Measurements from ENCODE around the gene SCYGR4.

SCYGR4 gene

DNA sequence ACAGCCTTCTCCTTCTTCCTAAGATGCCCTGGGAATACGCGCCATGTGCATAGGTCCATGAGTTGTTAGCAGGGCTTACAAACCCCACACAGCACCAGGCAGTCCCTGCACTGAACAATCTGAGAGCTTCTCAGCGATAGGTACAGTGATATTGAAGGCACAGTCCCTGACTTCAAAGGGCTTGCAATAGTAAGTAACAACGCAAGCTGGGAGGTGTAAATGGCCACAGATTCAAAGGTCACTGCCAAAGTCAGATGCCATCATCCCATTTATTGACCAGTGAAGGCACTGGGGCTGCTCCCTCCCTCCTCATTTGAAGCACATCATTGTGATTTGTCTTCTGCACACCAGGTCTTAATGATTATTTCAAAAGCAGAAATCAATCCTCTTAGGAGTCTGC, 2.1 kb upstream of the SCYGR4 start:
- Histone ChIP-seq H3K9me2 (replicated peaks; ENCODE audit: low read depth, low read length) (no peaks in the 10 kb centered on the region), H3K4me1 (ENCODE audit: insufficient read depth, low read length, poor library complexity, severe bottlenecking) (no peaks in the 10 kb centered on the region), H3K79me2 (ENCODE audit: insufficient read depth, low read length) (no peaks in the 10 kb centered on the region), H3K9me3 (ENCODE audit: insufficient read depth, low read depth, low read length) (no peaks in the 10 kb centered on the region), H3K27me3 (ENCODE audit: insufficient read depth, low read length, poor library complexity, severe bottlenecking) (no peaks in the 10 kb centered on the region), H3F3A (ENCODE audit: low read depth) (no peaks in the 10 kb centered on the region), H4K20me1 (ENCODE audit: insufficient read depth, low read length, poor library complexity, severe bottlenecking) (no peaks in the 10 kb centered on the region), H2AFZ (ENCODE audit: low read length) (no peak overlapping the region), H3K9ac (ENCODE audit: low read depth, low read length, poor library complexity, severe bottlenecking) (no peak overlapping the region), H3K4me2 (ENCODE audit: low read depth, low read length, poor library complexity, severe bottlenecking) (no peak overlapping the region), H3K4me3 (ENCODE audit: low read length, poor library complexity, severe bottlenecking) (no peak overlapping the region), H3K36me3 (ENCODE audit: insufficient read depth, low read length) (no peaks in the 10 kb centered on the region)
- no peak for TF ChIP-seq EZH2phosphoT487 (IDR thresholded peaks at IDR 0.05; ENCODE audit: borderline replicate concordance)
- TF ChIP-seq, protein P1, sequence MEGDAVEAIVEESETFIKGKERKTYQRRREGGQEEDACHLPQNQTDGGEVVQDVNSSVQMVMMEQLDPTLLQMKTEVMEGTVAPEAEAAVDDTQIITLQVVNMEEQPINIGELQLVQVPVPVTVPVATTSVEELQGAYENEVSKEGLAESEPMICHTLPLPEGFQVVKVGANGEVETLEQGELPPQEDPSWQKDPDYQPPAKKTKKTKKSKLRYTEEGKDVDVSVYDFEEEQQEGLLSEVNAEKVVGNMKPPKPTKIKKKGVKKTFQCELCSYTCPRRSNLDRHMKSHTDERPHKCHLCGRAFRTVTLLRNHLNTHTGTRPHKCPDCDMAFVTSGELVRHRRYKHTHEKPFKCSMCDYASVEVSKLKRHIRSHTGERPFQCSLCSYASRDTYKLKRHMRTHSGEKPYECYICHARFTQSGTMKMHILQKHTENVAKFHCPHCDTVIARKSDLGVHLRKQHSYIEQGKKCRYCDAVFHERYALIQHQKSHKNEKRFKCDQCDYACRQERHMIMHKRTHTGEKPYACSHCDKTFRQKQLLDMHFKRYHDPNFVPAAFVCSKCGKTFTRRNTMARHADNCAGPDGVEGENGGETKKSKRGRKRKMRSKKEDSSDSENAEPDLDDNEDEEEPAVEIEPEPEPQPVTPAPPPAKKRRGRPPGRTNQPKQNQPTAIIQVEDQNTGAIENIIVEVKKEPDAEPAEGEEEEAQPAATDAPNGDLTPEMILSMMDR (conservative IDR thresholded peaks at IDR 0.05; ENCODE audit: low read length), result no peak

DNA sequence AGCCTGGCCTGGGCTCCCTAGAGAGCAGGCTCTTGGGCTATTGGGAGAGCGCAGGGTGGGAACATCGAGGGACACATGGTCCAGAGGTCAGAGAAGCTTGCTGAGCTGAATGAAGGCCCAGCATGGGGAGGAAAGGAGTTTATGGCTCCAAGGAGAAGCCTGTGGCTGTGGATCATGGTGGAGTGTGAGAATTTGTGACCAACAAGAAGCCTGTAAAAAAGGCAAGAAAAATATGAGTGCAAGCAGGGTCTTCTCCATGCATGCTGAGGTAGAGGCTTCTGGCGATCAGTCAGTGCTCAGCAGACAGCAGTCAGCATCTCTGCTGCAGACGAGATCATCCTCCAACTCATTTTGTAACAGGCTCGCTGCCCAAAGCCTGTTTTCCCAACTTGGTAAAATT, 1.4 kb upstream of the SCYGR4 start:
- Histone ChIP-seq H3K4me2 (ENCODE audit: low read depth, low read length, poor library complexity, severe bottlenecking) (no peak overlapping the region), H3K27me3 (ENCODE audit: insufficient read depth, low read length, poor library complexity, severe bottlenecking) (no peaks in the 10 kb centered on the region), H2AFZ (ENCODE audit: low read length) (no peak overlapping the region), H3F3A (ENCODE audit: low read depth) (no peaks in the 10 kb centered on the region), H3K9ac (ENCODE audit: low read depth, low read length, poor library complexity, severe bottlenecking) (no peak overlapping the region), H3K4me1 (ENCODE audit: insufficient read depth, low read length, poor library complexity, severe bottlenecking) (no peaks in the 10 kb centered on the region), H3K36me3 (ENCODE audit: insufficient read depth, low read length) (no peaks in the 10 kb centered on the region), H4K20me1 (ENCODE audit: insufficient read depth, low read length, poor library complexity, severe bottlenecking) (no peaks in the 10 kb centered on the region), H3K4me3 (ENCODE audit: low read length, poor library complexity, severe bottlenecking) (no peak overlapping the region), H3K79me2 (ENCODE audit: insufficient read depth, low read length) (no peaks in the 10 kb centered on the region), H3K9me2 (replicated peaks; ENCODE audit: low read depth, low read length) (no peaks in the 10 kb centered on the region), H3K9me3 (ENCODE audit: insufficient read depth, low read depth, low read length) (no peaks in the 10 kb centered on the region)
- no peak for TF ChIP-seq EZH2phosphoT487 (IDR thresholded peaks at IDR 0.05; ENCODE audit: borderline replicate concordance)
- TF ChIP-seq, protein P1 (conservative IDR thresholded peaks at IDR 0.05; ENCODE audit: low read length), result no peak

DNA sequence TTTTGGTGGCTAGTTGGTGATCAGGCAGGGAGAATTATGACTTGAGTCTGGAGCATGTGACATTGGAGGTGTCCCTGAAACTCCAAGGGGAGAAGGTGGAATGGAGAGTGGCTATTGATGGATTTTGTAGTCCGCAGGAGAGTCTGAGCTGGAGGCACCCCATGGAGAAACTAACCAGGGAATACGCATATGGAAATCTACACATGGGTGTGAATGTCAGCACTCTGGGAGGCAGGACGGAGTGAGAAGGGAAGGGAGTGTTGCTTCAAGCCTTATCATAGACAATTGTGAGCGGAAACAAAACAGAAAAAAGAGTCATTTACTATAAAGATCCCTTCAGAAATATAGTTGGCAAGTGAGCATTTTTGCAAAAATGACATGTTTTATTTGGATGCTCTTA, 667 bp upstream of the SCYGR4 start:
- TF ChIP-seq, protein P1 (conservative IDR thresholded peaks at IDR 0.05; ENCODE audit: low read length), result no peak
- TF ChIP-seq EZH2phosphoT487 (IDR thresholded peaks at IDR 0.05; ENCODE audit: borderline replicate concordance), result no peak
- Histone ChIP-seq H3K9ac (ENCODE audit: low read depth, low read length, poor library complexity, severe bottlenecking) (no peak overlapping the region), H3K36me3 (ENCODE audit: insufficient read depth, low read length) (no peaks in the 10 kb centered on the region), H3K4me1 (ENCODE audit: insufficient read depth, low read length, poor library complexity, severe bottlenecking) (no peaks in the 10 kb centered on the region), H3K9me3 (ENCODE audit: insufficient read depth, low read depth, low read length) (no peaks in the 10 kb centered on the region), H2AFZ (ENCODE audit: low read length) (no peak overlapping the region), H4K20me1 (ENCODE audit: insufficient read depth, low read length, poor library complexity, severe bottlenecking) (no peaks in the 10 kb centered on the region), H3K27me3 (ENCODE audit: insufficient read depth, low read length, poor library complexity, severe bottlenecking) (no peaks in the 10 kb centered on the region), H3K79me2 (ENCODE audit: insufficient read depth, low read length) (no peaks in the 10 kb centered on the region), H3K4me3 (ENCODE audit: low read length, poor library complexity, severe bottlenecking) (no peak overlapping the region), H3F3A (ENCODE audit: low read depth) (no peaks in the 10 kb centered on the region), H3K4me2 (ENCODE audit: low read depth, low read length, poor library complexity, severe bottlenecking) (no peak overlapping the region), H3K9me2 (replicated peaks; ENCODE audit: low read depth, low read length) (no peaks in the 10 kb centered on the region)
